Loucy (cell line): ENCODE measurements around the gene PI16.
A peak's percentile ranks its signal among the peaks of the same experiment; 100 is the strongest.

Experiments
- H2AFZ ChIP-seq: fragments of 200-600 bp; sonication (generic); 2 replicates; pipeline ENCODE4 v1.6.0; 2016; ENCODE audit warnings: antibody characterized with exemption, mild to moderate bottlenecking, low read length, moderate library complexity
- H3F3A ChIP-seq: fragments of 200-600 bp; 2 replicates; pipeline ENCODE4 v1.6.0; 2016; ENCODE audit warnings: antibody characterized with exemption, low read depth, mild to moderate bottlenecking
- H3K27me3 ChIP-seq: fragments of 200-600 bp; sonication (generic); 2 replicates; pipeline ENCODE4 v1.6.1; 2014; ENCODE audit warnings: low read length, mild to moderate bottlenecking; ENCODE audit not compliant: insufficient read depth, poor library complexity, severe bottlenecking
- H3K36me3 ChIP-seq: fragments of 200-600 bp; sonication (generic); 2 replicates; pipeline ENCODE4 v1.6.1; 2016; ENCODE audit warnings: low read length; ENCODE audit not compliant: insufficient read depth
- H3K4me1 ChIP-seq: fragments of 200-600 bp; sonication (generic); 2 replicates; pipeline ENCODE4 v1.5.1; 2014; ENCODE audit warnings: low read length, mild to moderate bottlenecking; ENCODE audit not compliant: insufficient read depth, poor library complexity, severe bottlenecking
- H3K4me2 ChIP-seq: fragments of 200-600 bp; sonication (generic); 2 replicates; pipeline ENCODE4 v1.6.0; 2014; ENCODE audit warnings: antibody characterized with exemption, low read length, low read depth, mild to moderate bottlenecking; ENCODE audit not compliant: poor library complexity, severe bottlenecking
- H3K4me3 ChIP-seq: fragments of 200-600 bp; sonication (generic); 2 replicates; pipeline ENCODE4 v1.5.1; 2014; ENCODE audit warnings: low read length, mild to moderate bottlenecking, mixed read lengths; ENCODE audit not compliant: poor library complexity, severe bottlenecking
- H3K79me2 ChIP-seq: fragments of 200-600 bp; sonication (generic); 2 replicates; pipeline ENCODE4 v1.6.1; 2014; ENCODE audit warnings: low read length; ENCODE audit not compliant: insufficient read depth
- H3K9ac ChIP-seq: fragments of 200-600 bp; sonication (generic); 2 replicates; pipeline ENCODE4 v1.6.0; 2014; ENCODE audit warnings: mild to moderate bottlenecking, low read depth, low read length, moderate library complexity; ENCODE audit not compliant: poor library complexity, severe bottlenecking
- H3K9me2 ChIP-seq: fragments of 200-600 bp; sonication (generic); replicated peaks from 2 replicates; pipeline ENCODE4 v1.6.1; 2016; ENCODE audit warnings: low read depth, low read length, mixed read lengths
- H3K9me3 ChIP-seq: fragments of 200-600 bp; sonication (generic); 2 replicates; pipeline ENCODE4 v1.6.1; 2014; ENCODE audit warnings: mild to moderate bottlenecking, antibody characterized with exemption, low read length, low read depth; ENCODE audit not compliant: insufficient read depth
- H4K20me1 ChIP-seq: fragments of 200-600 bp; sonication (generic); 2 replicates; pipeline ENCODE4 v1.6.0; 2014; ENCODE audit warnings: antibody characterized with exemption, low read length, mild to moderate bottlenecking; ENCODE audit not compliant: insufficient read depth, poor library complexity, severe bottlenecking
- CTCF ChIP-seq: fragments of 200-600 bp; sonication (generic); conservative IDR thresholded peaks from 2 replicates; pipeline ENCODE4 v1.5.1; 2014; ENCODE audit warnings: mild to moderate bottlenecking, antibody characterized with exemption, low read length
- EZH2phosphoT487 ChIP-seq: fragments of 200-600 bp; IDR thresholded peaks from 2 replicates; pipeline ENCODE4 v1.6.1; 2018; ENCODE audit warnings: antibody characterized with exemption, mild to moderate bottlenecking, moderate library complexity, borderline replicate concordance

The PI16 gene

GRCh38 chr6:36954262-36954931, at the start of gene PI16:
Gene PI16 (plus strand): TSS chr6:36954738. CDS start chr6:36954761, 23 bp downstream.
- Histone ChIP-seq H3K4me3 (peak within 1 kb of the TSS; percentile 30), H3K79me2 (no peaks in the 10 kb centered on the region)

GRCh38 chr6:36904851-36905393, 49.6 kb upstream of the PI16 start:
- no peak overlapping the region for H3K4me3 ChIP-seq
- H3K36me3 ChIP-seq = peaks cover 16% of the 10 kb centered on the region
- no peaks in the 10 kb centered on the region; the same call in 1 of the 2 replicates for H3F3A ChIP-seq
- H3K79me2 ChIP-seq = peaks cover 10% of the 10 kb centered on the region; the same call in 1 of the 2 replicates
- H3K9me2 ChIP-seq = no peaks in the 10 kb centered on the region
- H4K20me1 ChIP-seq = no peaks in the 10 kb centered on the region
- no peaks in the 10 kb centered on the region for H3K27me3 ChIP-seq
- H3K4me2 ChIP-seq = no peak overlapping the region
- no peak for TF ChIP-seq CTCF
- TF ChIP-seq EZH2phosphoT487 = no peak
- no peaks in the 10 kb centered on the region for H3K9me3 ChIP-seq
- no peak overlapping the region for H3K9ac ChIP-seq
- H3K4me1 ChIP-seq = peaks cover 64% of the 10 kb centered on the region
- no peak overlapping the region for H2AFZ ChIP-seq

More at GRCh38 chr6:36954262-36954931, at the start of gene PI16:
- no peaks in the 10 kb centered on the region for H3K36me3 ChIP-seq
- H3K9ac ChIP-seq = no peak within 1 kb of the TSS
- TF ChIP-seq CTCF (no peak), EZH2phosphoT487 (peak; percentile 83)
- H2AFZ ChIP-seq = no peak within 1 kb of the TSS
- H3F3A ChIP-seq = 0 out of 2 replicates have a peak, but pooled peaks cover 3% of the 10 kb centered on the region
- H3K9me2 ChIP-seq = no peaks in the 10 kb centered on the region
- peaks cover 31% of the 10 kb centered on the region for H3K4me1 ChIP-seq
- peaks cover 20% of the 10 kb centered on the region for H3K27me3 ChIP-seq
- H4K20me1 ChIP-seq = peaks cover 5% of the 10 kb centered on the region
- H3K4me2 ChIP-seq = peak within 1 kb of the TSS; percentile 65
- no peaks in the 10 kb centered on the region for H3K9me3 ChIP-seq

GRCh38 chr6:36906539-36907325, 47.8 kb upstream of the PI16 start:
- Histone ChIP-seq H3F3A (peaks cover 4% of the 10 kb centered on the region), H3K4me3 (no peak overlapping the region), H4K20me1 (no peaks in the 10 kb centered on the region), H2AFZ (no peak overlapping the region), H3K9me3 (no peaks in the 10 kb centered on the region), H3K9me2 (no peaks in the 10 kb centered on the region), H3K27me3 (no peaks in the 10 kb centered on the region), H3K4me2 (peak overlapping the region; percentile 33), H3K9ac (peak overlapping the region; percentile 50), H3K36me3 (peaks cover 16% of the 10 kb centered on the region), H3K4me1 (peaks cover 80% of the 10 kb centered on the region), H3K79me2 (peaks cover 10% of the 10 kb centered on the region; the same call in 1 of the 2 replicates)
- no peak for TF ChIP-seq EZH2phosphoT487
